Stimulated activated CD8-positive, alpha-beta memory T cell treated with anti-CD3 and anti-CD28 coated beads, Interleukin-15, amount 100 ng/mL, for 4 hours (primary cell): ENCODE measurements around the gene KL.

ENCODE experiments used
- DNase-seq, 2 donors: peaks; one replicate each; pipeline ENCODE4 v3.0.0-alpha.2; 2020; ENCODE audit warnings: low read depth in 2 of 2

The KL gene

GRCh38 chr13:33111414-33112110, 95.3 kb downstream of the KL start:
- DNase-seq = no peak

GRCh38 chr13:33112766-33113165, 96.5 kb downstream of the KL start:
- no peak for DNase-seq

- no peak for DNase-seq
These were observed 97.9 kb downstream of the KL start for GRCh38 chr13:33114146-33114545.

- no peak for DNase-seq
These were observed 99.1 kb downstream of the KL start for GRCh38 chr13:33115274-33115673.
